Left colon (tissue), 2 donors: ENCODE measurements around the gene ROPN1L. TPM values are rescaled to one million over a fixed set of nuclear protein-coding genes. Genes with fewer than 3 reads are reported as not detected.
"Not testable (repeated sequence)": the region's sequence is repeated elsewhere in the genome, so short reads cannot be mapped to it uniquely, and the experiment has no call there.

Experiments used
- ATAC-seq: fragments of 200-7000 bp; cut with Tn5 transposase; one replicate; pipeline ENCODE4 v1.9.1; 2020; ENCODE audit warnings: mild to moderate bottlenecking, moderate library complexity
- DNase-seq, 2 donors: peaks; one replicate each; pipeline ENCODE4 v3.0.0-alpha.2; 2020
- intact Hi-C, 2 donors: fragments of 100-400 bp; cut with DNase I in 1 of 2; cut with micrococcal nuclease in 1 of 2; formaldehyde crosslinking; loops; one replicate each; pipeline versions ENCODE4 v1.11.2 to v1.14.0; 2022; cut with DNase I, micrococcal nuclease
- long read RNA-seq: library from polyadenylated mRNA; unstranded; transcript quantifications from one replicate; pipeline ENCODE4 v2.0.0, GENCODE V29; 2021
- total RNA-seq, 2 donors: library from RNA; stranded (reverse); fragmentation: NEBNext Ultra II Directional; extraction: Animal tissue kit (Norgen Biotek cat#: 25700); gene quantifications; one replicate each; pipeline ENCODE4 v1.2.1, GENCODE V29; 2021
- donor health status: DM: no; HTN: no; CAD: no.
- donor health status: DM: yes; HTN: yes; CAD: no.

ROPN1L gene
- not detected for total RNA-seq
- long read RNA-seq: 0 reads

DNA sequence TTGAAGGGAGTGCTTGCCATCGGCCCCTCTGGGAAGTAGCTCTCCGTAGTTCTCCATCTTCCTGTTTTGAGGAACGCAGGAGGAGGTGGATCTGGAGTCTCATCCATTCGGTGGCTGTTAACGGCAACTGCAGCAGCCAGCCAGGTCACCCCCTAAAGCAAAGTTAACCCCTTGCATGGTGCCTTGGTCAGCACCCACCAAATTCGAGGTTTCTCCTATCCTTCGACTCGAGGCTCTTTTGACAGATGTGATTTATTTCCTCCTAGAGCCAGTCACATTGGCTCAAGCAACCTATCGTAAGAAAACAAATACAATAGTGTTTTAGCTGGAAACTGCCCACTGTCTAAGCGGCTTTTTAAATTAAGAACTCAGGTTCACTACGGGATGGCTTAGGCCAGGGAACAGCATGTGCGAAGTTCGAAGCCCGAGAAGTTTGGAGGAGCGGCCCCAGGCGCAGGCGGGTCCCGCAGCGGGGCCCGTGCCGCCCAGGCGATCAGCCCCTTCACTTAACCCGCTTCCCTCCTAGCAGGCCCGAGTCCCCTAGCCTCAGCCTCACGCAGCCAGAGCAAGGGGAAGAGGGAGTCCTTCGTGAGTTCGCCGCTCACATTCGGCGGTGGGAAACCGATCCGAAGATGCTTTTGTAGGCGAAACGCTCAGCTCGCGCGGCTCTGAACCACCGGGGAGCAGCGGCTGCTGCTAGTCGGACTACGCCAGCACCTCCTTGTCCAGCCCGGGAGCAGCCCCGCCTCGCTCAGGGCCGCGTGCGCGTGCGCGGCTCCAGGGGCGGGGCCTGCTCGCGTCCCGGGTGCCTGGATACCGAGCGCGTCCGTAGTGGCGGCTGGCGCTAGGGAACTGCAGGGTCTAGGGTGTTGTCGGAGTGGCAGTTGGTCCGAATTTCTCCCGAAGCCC is at the start of gene ROPN1L:
TSS of gene ROPN1L (plus strand) at position 797 of the 909 bp plus-strand sequence. CDS start 289 bp downstream, outside the sequence.
- peak; percentile 98 for ATAC-seq
- intact Hi-C loops: loop anchor here in 1 of 2 donors (5.0 kb wide), 1 partner anchor 154 kb away; no protein-coding TSS in a partner anchor
- DNase-seq: peak; percentile 82 to 88

DNA sequence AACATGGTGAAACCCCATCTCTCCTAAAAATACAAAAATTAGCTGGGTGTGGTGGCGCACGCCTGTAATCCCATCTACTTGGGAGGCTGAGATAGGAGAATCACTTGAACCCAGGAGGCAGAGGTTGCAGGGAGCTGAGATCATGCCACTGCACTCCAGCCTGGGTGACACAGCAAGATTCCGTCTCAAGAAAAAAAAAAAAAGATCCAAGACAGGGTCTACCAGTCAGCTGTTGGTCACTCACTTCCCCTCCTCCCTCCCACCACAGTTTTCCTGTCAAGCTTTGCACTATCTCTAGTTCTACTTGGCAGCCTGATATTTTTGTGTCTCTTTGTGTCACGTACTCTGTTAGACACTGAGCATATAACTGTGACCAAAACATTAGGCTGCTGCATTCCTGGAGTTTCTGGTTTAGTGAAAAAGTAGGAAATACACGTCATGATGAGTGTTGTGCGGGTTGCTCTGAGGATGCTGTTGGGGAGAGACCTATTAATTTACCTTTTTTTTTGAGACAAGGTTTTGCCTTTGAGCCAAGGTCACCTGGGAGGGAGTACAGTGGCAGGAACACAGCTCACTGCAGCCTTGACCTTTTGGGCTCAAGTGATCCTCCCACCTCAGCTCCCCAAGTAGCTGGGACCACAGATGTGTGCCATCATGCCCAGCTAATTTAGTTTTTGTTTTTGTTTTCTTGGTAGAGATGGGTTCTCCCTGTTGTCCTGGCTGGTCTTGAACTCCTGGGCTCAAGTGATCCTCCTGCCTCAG is 48.9 kb upstream of the ROPN1L start:
- ATAC-seq, intact Hi-C loops, DNase-seq: not testable (repeated sequence)

DNA sequence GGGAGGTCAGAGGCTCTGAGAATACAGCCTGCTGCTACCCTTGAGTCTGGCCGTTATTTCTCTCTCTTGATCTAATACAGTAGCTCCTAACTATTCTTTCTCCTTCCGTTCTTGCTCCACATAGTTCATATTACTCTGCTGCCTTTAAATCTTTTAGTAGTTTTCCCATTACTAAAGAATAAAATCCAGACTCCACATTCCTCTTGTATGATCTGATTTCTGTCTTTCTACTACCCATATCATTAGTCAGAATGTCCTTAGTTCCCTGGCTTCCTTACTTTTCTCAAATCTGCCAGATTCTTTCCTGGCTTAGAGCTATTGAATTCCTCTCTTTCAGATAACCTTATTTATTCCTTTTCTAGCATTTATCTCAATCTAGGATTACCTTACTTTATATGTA is 48.2 kb upstream of the ROPN1L start:
- no peak for DNase-seq
- ATAC-seq: no peak
- intact Hi-C loops: no loop called here

DNA sequence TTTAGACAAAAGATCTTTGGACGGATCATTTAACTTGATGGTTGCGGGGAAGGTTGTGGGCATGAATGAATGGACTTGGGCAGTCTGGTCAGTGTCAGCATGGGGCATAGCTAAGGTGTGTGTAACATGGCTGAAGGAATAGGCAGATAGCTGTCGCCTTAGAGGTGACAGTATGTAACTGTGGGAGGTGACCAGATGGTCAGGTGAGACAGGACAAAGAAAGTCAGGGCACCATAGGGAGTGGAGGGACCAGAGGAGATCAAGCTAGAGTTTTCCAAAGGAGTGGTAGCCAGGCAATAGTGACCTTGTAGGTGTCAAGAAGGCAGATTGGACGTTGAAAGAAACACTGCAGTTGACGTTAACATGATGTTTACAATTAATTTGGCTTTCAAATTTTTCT is 45.1 kb upstream of the ROPN1L start:
- no peak for DNase-seq
- no peak for ATAC-seq
- intact Hi-C loops: no loop called here

DNA sequence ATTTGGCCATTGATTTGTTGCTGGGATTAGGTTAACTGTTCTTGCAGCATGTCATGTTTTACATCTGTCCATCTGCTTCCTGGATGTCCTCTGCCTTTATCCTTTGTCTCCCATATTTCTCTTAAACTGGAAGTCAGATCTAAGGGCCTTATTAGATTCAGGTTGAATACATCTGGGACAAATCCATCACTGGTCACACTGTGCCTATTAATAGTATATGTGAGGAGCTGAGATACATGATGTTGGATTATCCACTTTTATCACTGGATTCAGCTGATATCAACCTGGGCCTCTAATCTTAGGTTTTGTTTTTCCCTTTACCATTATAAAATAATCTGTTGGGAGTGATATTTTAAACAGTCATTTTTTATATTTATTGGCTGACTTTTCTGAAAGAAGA is 41.8 kb upstream of the ROPN1L start:
- ATAC-seq (no peak), DNase-seq (no peak)
- intact Hi-C loops: no loop called here

DNA sequence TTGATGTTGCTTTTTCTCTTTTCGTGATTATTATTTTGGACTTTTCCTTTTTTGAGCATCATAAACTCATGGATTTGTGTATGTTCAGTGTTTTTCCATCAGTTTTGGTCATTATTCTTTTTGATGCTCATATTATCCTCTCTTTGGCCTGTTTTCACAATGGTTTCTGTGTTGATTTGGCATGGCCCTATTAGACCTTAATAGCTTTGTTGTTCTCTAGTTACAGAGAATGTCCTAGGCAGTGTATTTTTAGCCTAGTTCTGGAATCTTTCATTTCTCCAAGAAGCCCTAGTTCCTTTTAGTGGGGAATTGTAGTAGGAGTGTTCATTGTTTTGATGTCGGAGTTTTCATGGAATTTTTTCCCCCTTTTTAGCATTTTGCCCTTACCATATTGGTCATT is 41.3 kb upstream of the ROPN1L start:
- ATAC-seq (no peak), DNase-seq (no peak)
- intact Hi-C loops: no loop called here

DNA sequence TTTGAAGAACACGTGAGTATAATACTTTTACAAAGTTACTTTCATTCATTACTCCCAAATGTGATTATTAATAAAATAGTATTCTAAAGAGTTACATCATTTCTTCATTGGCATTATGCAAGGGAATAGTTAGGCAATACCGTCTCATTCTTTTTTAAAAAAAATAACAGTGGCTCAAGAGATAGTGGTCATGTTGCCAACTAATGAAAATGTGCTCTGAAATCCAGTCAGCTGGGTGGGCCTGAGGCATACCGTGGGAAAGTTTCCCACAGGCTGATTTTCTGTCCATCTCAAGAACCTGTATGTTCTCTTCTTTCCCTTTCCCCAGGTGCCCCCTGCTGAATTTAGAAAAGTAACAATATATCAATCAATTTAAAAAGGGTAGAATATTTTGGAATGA is 40.8 kb upstream of the ROPN1L start:
- intact Hi-C loops: no loop called here
- DNase-seq (no peak), ATAC-seq (no peak)

DNA sequence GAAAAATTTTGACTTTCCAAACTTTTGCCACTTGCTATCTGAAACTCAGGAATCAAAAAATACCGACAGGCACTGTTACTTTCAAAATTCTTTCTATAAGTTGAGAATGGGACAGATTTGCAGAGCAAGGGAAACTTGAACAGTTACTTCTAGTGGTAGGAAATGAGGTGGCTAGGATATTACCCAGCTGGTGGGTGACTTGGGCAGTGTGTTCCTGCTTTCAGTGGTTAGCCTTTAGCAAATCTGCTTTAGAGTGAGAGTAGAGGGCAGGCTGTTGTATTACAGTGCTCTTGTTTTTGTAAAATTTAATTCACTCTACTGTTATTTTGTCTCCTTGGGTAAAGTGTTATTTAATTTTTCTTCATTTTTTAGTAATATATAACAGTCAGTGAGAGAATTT is 40.2 kb upstream of the ROPN1L start:
- no peak for DNase-seq
- intact Hi-C loops: no loop called here
- ATAC-seq: no peak

DNA sequence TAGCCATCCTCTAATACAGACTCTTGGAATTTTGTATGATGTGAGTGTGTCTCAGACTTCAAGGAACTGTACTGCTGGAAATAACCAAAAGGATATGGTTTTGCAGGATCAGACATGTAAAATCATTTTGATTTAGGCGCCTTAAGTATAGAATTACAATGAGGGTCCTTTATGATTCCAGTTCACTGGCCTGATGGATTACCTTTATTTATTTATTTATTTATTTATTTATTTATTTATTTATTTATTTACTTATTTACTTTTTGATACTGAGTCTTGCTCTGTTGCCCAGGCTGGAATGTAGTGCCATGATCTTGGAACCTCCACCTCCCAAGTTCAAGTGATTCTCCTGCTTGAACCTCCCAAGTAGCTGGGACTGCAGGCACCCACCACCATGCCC is 37.9 kb upstream of the ROPN1L start:
- intact Hi-C loops: no loop called here
- ATAC-seq (no peak), DNase-seq (no peak)

DNA sequence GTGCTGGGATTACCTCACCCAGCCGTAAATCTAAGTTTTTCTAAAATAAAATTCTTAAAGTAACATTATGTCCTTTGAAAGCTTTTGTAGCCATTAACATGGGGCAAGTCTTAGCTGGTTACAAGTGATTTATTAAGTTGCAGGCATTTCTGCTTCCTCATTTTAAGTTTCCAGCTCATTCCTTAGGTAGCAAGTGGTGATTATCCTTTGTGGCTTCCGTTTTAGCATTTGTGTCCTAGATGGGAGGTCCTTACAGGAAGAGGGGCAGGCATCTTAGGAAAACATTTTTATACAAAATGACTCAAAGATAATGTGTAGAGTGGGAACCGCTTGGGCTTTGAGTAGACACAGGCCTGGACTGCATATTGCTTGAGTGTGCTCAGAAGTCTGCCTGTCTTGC is 35.0 kb upstream of the ROPN1L start:
- intact Hi-C loops: no loop called here
- DNase-seq: no peak

DNA sequence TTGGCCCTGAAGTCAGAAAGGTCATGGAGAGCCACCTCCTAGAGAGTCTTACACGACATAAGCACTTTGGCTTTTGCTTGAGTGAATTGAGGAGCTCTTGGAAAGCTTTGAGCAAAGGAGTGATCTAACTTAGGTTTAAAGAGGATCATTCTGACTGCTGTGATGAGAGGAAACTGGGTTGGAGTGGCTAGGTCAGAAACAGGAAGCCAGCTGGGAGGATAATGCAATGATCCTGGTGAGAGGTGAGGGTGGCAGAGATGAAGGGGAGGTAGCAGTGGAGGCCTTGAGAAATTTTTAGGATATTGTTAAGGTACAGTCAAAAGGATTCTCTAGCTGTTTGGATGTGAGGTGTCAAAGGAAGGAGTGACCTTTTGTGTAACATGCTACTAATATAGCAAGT is 32.2 kb upstream of the ROPN1L start:
- ATAC-seq: no peak
- intact Hi-C loops: no loop called here
- DNase-seq: no peak

More for the DNA sequence above, 35.0 kb upstream of the ROPN1L start:
- ATAC-seq: no peak

DNA sequence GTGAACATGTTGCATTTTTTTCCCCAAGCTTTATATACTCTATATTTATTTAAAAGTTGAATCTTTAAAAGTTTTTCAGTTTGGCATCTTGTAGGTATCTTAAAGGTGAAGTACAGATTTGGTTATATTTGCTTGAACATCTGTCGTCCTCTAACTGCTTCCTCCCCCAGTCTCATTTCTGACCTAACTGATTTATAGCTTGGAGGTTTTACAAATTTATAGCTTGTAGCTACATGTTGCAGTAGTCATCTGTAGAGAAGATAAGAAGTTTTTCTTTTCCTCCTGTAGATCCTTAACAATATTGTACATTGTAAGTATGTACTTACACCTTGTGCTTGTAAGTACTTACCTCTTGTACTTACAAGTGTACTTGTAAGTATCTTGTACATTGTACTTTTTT is 31.0 kb upstream of the ROPN1L start:
- ATAC-seq: no peak
- intact Hi-C loops: no loop called here
- no peak for DNase-seq

DNA sequence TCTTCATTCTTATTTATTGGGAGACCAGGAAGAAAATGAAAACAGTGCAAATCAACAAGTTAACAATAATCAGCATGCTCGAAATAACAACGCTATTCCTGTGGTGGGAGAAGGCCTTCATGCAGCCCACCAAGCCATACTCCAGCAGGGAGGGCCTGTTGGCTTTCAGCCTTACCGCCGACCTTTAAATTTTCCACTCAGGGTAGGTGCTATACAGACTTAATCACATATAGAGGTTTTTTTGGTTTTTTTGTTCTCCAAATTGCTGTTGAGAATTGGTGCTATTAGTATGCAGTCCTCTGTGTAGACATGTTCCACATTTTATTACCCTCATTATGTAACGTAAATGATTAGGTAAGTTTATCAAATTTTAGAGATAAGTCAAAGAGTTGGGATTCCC is 30.3 kb upstream of the ROPN1L start:
- intact Hi-C loops: no loop called here
- DNase-seq (no peak), ATAC-seq (no peak)

DNA sequence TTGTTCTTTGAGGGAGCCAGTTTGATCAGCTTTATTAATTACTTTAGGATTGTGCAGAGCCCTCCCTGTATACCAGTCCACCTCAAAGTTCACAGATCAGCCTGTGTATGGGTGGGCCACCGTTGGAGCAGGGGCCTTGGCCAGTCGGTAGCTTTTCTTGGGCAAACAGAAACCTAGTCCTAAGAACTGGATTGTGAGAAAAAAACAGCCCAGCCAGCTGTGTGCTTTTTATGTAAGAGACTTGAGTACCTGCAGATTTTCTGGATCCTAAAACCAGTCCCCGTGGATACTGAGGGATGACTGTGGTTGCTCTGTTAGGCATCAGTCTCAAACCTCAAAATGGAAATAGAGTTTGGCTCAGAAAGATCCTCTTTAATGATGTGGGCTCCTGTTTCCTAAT is 24.8 kb upstream of the ROPN1L start:
- DNase-seq: no peak
- intact Hi-C loops: no loop called here
- no peak for ATAC-seq

DNA sequence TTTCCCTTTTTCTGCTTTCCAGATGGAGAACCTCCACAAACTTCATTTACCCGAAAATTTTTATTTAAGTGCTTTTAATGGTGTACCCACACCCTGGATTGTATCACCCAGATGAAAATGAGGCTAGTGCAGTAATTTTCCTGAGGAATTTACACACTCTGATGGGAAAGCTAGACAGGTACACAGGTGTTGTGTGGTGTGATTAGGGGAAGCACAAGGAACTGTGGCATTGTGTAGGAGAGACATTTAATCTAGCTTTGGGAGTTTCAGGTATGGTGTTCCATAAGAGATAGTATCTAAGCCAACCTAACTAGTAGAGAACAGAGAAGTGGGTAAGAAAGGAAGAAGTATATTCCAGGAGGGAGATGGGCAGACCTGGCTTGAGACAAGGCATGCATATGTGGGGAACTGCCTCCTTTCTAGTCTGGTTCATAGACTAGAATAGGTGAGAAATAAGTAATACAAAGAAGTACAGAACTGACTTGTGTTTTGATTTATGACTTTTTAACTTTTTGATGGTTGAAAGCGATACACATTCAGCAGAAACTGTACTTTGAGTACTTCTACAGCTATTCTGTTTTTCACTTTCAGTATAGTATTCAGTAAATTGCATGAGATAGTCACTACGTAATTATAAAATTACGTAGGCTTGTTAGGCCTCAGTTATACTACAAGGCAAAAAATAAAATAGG is 22.9 kb upstream of the ROPN1L start:
- DNase-seq: no peak
- no peak for ATAC-seq
- intact Hi-C loops: no loop called here

DNA sequence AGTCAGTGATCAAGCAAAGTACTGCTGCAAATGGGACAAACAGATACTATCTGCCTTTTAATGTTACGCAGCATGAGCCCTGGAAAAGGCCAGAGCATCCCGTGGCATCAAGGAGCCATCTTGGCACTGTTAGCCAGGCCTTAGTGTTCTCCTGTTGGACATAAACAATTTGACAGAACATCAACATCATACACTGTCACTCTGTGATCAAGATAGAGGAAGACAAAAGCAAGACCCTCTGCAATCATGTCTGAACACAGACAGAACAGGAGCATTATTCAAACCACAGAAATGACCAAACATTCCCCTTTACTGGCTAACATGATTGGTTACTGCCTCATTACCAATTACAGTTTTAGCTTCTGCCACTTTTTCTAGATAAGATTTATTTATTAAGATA is 21.2 kb upstream of the ROPN1L start:
- DNase-seq (no peak), ATAC-seq (no peak)
- intact Hi-C loops: loop anchor here in 1 of 2 donors (10.0 kb wide), 1 partner anchor 136 kb away; no protein-coding TSS in a partner anchor

DNA sequence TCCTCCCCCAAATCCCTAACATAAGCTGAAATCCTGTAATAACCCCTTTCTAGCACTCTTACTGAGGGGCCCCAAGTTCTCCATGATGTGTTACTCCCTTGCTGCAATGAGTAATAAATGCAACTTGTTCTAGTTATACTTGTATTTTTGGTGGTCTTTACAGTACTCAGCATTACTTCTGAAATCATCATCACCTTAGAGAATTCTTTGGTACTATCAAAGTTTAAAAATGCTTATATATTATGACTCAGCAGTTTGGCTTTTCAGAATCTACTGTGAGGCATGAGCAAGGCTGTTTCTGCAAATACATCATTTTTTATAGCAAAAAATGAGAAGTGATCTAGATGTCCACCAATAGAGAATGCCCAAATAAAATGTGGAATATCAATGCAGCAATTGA is 20.7 kb upstream of the ROPN1L start:
- intact Hi-C loops: loop anchor here in 1 of 2 donors (10.0 kb wide), 1 partner anchor 136 kb away; no protein-coding TSS in a partner anchor
- ATAC-seq (no peak), DNase-seq (no peak)

DNA sequence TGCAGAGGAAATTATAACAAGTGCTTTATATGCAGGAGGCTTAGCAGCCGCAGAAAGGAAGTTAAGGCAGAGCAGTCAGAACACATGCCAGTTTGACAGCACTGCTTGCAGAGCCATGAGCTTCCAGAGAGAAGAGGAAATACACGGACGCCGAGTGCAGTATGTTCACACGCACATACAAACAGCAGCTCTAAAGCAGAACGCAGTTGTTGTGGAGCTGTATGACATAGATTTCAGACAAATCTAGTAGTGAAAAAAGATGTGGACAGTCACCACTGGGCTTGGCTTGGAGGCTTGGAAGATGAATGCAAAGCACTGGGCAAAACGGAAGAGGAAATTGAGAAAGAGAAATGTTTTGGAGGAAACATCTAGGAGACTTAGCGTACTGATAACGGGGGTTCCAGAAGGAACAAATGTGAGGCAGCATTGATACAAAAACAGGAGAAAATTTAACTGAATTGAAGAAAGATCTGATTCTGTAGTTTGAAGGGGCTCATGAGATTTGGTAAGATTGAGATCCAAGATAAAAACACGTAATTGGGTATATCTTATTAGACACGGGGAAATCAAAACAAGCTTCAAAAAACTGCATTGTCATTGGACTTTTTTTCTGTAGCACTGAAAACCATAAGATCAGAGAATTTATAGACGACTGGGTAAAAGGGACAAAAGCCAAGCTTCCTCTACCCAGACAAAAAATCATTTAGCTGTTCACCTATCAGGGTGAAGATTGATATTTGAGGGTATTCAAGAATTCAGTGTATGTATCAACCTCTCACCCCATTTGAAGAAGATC is 19.6 kb upstream of the ROPN1L start:
- intact Hi-C loops: loop anchor here in 1 of 2 donors (10.0 kb wide), 1 partner anchor 137 kb away; no protein-coding TSS in a partner anchor
- no peak for ATAC-seq
- no peak for DNase-seq
